Measurements from ENCODE around the gene ZFP14.
A peak's percentile ranks its signal among the peaks of the same experiment; 100 is the strongest.

ZFP14 gene

GRCh38 chr19:36378625-36379509 is at the start of gene ZFP14:
TSS of gene ZFP14 (minus strand) at chr19:36379201. CDS start at chr19:36367892, 11,309 bp downstream.
- peak; percentile 95 for DNase-seq (ENCODE audit: low spot score)

- no peak for DNase-seq (ENCODE audit: low spot score)
Observed at GRCh38 chr19:36423925-36424324, 44.9 kb upstream of the ZFP14 start.

DNA sequence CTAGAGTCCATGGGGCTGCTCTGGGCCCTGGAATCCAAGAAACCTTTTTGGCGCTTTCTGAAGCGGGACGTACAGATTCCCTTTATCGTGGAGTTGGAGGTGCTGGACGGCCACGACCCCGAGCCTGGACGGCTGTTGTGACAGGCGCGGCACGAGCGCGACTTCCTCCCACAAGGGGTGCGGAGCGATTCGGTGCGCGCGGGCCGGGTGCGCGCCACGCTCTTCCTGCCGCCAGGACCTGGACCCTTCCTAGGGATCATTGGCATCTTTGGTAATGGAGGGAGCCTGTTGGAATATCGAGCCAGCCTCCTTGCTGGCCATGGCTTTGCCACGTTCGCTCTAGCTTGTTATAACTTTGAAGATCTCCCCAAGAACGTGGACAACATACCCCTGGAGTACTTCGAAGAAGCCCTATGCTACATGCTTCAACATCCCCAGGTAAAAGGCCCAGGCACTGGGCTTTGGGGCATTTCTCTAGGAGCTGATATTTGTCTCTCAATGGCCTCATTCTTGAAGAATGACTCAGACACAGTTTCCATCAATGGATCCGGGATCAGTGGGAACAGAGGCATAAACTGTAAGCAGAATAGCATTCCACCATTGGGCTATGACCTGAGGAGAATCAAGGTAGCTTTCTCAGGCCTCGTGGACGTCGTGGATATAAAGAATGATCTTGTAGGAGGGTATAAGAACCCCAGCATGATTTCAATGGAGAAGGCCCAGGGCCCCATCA is 42.9 kb upstream of the ZFP14 start:
- DNase-seq (ENCODE audit: low spot score) = peak; percentile 21

GRCh38 chr19:36420961-36421748 is 42.2 kb upstream of the ZFP14 start:
- no peak for DNase-seq (ENCODE audit: low spot score)

- DNase-seq (ENCODE audit: low spot score) = peak; percentile 75
Observed at GRCh38 chr19:36418287-36419001, 39.4 kb upstream of the ZFP14 start, which contains the start of gene ZFP82. TSS of gene ZFP82 (minus strand) at chr19:36418644. CDS start at chr19:36409789, 8,855 bp downstream.

DNA sequence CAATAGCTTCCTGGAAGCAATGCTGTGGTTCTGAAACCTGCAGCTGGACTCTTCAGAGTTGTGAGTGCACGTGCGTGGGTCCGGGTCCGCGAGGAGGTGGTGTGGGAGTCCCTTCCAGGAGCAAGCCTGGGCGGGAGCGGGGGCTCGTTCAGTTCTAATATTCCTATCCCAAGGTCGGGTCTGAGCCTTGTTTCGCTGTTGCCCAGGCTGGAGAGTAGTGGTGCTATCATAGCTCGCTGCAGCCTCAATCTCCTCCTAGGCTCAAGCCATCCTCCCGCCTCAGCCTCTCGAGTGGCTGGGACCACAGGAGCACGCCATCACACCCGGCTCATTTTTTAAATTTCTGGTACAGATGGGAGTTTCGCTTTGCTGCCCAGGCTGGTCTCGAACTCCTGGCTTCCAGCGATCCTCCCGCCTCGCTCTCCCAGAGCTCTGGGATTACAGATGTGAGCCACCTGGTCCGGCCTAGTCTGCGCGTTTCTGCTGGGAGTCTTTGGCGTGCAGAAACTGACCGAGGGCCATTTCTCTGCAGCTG is 38.8 kb upstream of the ZFP14 start:
- DNase-seq (ENCODE audit: low spot score) = no peak

DNA sequence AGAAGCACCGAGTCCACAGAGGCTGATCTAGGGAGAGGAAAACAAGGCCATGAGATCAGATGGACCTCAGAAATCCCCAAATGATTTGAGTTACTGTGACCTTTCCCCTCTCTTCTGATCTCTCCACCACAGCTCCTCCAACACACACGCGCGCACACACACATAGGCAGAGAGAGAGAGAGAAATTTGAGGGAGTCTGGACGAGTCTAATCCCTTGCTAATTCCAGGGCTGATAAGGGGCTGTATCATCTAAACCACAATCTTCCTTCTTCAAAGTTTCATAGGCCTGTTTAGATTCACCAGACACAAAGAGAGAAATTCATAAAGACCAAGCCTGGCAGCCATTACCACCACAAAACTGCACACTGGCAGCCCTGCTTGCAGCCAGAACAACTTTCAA is 30.8 kb upstream of the ZFP14 start:
- DNase-seq (ENCODE audit: low spot score) = no peak

DNA sequence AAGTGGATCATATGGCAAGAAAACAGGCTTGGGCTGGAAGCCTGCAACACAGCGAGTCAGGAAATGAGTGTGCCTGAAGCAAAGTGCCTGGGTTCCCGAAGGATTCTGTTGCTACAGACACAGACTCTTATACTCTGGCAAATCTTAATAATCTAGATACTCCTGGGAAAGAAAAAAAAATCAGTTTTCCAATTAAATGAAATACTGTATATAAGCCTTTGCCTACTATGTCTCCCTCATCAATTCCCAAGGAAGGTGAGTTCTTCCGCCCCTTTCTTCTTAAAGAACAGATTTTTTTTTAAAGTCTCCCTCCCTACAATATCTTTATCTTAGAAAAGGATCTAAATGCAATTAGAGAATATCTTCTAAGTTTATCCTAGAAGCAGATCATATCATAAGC is 29.1 kb upstream of the ZFP14 start:
- DNase-seq (ENCODE audit: low spot score) = no peak

DNA sequence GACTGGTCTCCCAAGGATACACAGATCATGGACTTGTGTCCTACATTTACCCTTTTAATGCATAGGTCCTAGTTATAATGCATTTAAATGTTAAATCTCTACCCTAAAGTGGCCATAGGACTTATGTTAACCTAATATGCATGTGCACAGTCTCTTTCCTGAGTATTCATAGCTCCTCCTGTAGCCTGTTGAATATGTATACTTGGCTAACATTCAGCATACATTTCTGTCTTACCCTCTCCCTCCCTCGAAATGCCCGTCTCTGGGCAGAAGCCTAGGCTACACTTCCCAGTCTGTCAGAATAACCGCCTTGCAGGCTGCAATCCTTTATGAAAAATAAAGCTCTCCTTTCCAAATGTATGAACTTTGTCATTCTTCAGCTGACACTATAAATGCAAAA is 25.5 kb upstream of the ZFP14 start:
- DNase-seq (ENCODE audit: low spot score) = no peak

GRCh38 chr19:36401475-36401874 is 22.5 kb upstream of the ZFP14 start:
- DNase-seq (ENCODE audit: low spot score) = no peak

- DNase-seq (ENCODE audit: low spot score) = no peak
Observed at GRCh38 chr19:36398571-36398970, 19.6 kb upstream of the ZFP14 start.

GRCh38 chr19:36392916-36393673 is 14.1 kb upstream of the ZFP14 start:
- no peak for DNase-seq (ENCODE audit: low spot score)

- no peak for DNase-seq (ENCODE audit: low spot score)
Observed at GRCh38 chr19:36379510-36379819, 464 bp upstream of the ZFP14 start.

DNA sequence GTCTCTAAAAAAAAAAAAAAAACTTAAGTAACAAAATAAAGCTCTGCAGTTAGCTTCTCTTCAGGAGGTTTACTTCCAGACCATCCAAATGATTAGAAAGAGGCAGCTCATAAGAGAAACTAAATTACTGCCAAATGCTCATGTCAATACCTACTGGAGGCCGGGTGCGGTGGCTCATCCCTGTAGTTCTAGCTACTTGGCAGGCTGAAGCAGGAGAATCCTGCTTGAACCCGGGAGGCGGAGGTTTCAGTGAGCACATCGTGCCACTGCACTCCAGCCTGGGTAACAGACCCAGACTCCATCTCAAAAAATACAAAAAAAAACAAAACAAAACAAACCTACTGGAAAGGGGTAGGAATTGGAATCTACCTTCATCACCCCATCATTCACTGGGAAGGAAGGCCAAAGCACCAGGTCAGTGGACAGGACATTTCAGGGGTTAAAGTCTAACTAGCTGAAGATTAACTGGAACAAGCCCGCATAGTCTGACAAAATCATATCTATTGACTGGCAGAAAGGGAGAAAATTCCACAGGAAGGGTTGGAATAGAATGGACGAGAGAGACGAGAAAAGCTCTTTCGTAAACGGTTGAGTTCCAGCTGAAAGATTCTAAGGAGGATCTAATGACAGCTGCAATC is 1.3 kb downstream of the ZFP14 start:
- DNase-seq (ENCODE audit: low spot score) = peak; percentile 11

DNA sequence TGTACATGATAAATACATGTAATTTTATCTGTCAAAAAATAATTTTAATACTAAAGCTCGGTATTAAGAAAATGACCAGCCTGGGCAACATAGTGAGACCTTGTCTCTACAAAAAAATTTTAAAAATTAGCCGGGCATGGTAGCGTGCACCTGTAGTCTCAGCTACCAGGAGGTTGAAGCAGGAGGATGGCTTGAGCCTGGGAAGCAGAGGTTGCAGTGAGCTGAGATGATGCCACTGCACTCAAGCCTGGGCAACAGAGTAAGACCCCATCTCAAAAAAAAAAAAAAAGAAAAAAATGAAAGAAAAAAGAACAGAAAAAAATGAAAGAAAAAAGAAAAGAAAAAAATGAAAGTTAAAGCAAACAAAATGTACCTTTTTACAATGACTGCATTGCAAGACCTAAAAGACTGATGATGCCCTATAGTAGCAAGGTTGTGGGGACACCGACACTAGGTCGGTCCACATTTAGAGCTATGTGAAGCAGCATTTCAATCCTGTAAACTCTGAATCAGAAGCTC is 5.3 kb downstream of the ZFP14 start:
- DNase-seq (ENCODE audit: low spot score) = no peak

DNA sequence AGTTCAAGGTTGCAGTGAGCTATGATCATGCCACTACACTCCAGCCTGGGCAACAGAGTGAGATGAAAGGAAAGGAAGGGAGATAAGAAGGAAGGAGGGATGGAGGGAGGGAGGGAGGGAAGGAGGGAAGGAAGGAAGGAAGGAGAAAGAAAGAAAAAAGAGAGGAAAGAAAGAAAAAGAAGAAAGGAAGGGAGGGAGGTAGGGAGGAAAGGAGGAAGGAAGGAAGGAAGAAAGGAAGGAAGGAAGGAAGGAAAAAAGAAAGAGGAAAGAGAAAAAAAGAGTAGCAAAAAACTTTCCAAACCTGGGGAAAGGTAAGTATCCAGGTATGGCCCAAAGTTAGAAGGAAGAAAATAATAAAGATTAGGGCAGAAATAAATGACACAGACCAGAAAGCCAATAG is 7.1 kb downstream of the ZFP14 start:
- no peak for DNase-seq (ENCODE audit: low spot score)

- no peak for DNase-seq (ENCODE audit: low spot score)
Observed at GRCh38 chr19:36363845-36364244, 15.2 kb downstream of the ZFP14 start.

GRCh38 chr19:36340786-36341372 is 38.1 kb downstream of the ZFP14 start:
- DNase-seq (ENCODE audit: low spot score) = no peak

- peak; percentile 99 for DNase-seq (ENCODE audit: low spot score)
Observed at GRCh38 chr19:36331353-36332228, 47.4 kb downstream of the ZFP14 start.
